Measurements from ENCODE around the gene GAPVD1.

DNA sequence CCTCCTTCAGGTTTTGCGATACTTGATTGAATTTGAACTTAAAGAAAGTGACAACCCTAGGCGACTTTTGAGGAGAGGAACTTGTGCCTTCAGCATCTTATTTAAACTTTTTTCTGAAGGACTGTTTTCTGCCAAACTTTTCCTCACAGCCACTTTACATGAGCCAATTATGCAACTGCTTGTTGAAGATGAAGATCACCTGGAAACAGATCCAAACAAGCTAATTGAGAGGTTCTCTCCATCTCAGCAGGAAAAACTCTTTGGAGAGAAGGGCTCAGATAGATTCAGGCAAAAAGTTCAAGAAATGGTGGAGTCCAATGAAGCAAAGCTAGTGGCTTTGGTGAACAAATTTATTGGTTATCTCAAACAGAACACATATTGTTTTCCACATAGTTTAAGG, 40.6 kb downstream of the GAPVD1 start:
- TF ChIP-seq, protein P1, sequence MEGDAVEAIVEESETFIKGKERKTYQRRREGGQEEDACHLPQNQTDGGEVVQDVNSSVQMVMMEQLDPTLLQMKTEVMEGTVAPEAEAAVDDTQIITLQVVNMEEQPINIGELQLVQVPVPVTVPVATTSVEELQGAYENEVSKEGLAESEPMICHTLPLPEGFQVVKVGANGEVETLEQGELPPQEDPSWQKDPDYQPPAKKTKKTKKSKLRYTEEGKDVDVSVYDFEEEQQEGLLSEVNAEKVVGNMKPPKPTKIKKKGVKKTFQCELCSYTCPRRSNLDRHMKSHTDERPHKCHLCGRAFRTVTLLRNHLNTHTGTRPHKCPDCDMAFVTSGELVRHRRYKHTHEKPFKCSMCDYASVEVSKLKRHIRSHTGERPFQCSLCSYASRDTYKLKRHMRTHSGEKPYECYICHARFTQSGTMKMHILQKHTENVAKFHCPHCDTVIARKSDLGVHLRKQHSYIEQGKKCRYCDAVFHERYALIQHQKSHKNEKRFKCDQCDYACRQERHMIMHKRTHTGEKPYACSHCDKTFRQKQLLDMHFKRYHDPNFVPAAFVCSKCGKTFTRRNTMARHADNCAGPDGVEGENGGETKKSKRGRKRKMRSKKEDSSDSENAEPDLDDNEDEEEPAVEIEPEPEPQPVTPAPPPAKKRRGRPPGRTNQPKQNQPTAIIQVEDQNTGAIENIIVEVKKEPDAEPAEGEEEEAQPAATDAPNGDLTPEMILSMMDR (IDR thresholded peaks at IDR 0.05; ENCODE audit: low read length) = no peak
- no peak for TF ChIP-seq EZH2phosphoT487 (IDR thresholded peaks at IDR 0.05; ENCODE audit: low read length)

Measured in MM.1S (cell line).